Smooth muscle cell of the pulmonary artery (primary cell): ENCODE measurements around the gene FBXO36. TPM values are rescaled to one million over a fixed set of nuclear protein-coding genes. Genes with fewer than 3 reads are reported as not detected.

Experiments
- total RNA-seq: library from RNA; depleted of rRNA; stranded (reverse); fragments of >200 nt; gene quantifications from 2 replicates; pipeline ENCODE4 v1.2.3, GENCODE V29; 2014

FBXO36 gene
- total RNA-seq = 1.8 and 2.9 TPM in 2 replicates

GRCh38 chr2:229922449-229923386 is at the start of gene FBXO36:
Gene FBXO36 (plus strand): TSS chr2:229922503. CDS start chr2:229922514, 11 bp downstream.

DNA sequence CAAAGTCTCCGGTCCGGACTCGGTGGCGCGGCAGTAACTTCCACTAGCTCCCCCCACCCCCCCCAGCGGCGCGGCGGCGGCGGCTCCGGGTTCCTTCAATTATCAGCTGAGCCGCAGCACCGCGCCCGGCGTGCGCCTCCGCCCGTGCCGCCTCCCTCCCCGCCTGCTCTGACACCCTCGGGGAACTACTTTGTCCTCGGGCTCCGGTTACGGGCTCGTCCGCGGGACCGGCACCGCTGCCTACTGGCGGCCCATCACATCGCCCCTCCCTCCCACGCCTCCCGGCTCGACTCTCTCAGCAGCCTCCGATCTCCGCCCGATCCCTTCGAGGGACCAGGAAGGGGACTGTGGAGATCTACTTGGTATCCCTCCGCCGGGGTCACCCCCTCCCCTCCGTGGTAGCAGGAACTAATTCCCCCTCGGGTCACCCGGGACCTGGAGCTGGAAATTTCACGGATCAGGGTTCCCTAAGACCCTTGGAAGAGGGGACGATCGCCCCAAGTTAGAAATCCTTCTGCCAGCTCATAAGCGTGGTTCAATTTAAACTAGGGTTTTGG is 333 bp upstream of the FBXO36 start, which contains the start of gene TRIP12:
Gene TRIP12, minus strand, starts transcription at position 118 of the 557 bp plus-strand sequence. CDS start 41,930 bp downstream, outside the sequence.

Other genes with a start within 250 kb of the FBXO36 start
- 0.20 and 1.0 TPM in 2 replicates for gene DNER, start 207.9 kb upstream of the FBXO36 start, total RNA-seq
- gene TRIP12, start 494 bp upstream of the FBXO36 start, total RNA-seq = 268 and 289 TPM in 2 replicates
- 1.1 and 1.8 TPM in 2 replicates for gene SLC16A14, start 146.4 kb downstream of the FBXO36 start, total RNA-seq